ENCODE measurements around the gene CACNA1A.

CACNA1A gene

GRCh38 chr19:13503570-13504235 is 2.6 kb downstream of the CACNA1A start:
- Histone ChIP-seq H3K79me2 (ENCODE audit: low read length) (no peaks in the 10 kb centered on the region), H3K27ac (ENCODE audit: low read length) (no peak overlapping the region), H3K9me2 (replicated peaks; ENCODE audit: insufficient read depth, low read length) (no peaks in the 10 kb centered on the region), H4K20me1 (ENCODE audit: insufficient read depth, low read length) (no peaks in the 10 kb centered on the region), H3K4me1 (ENCODE audit: low read length) (no peaks in the 10 kb centered on the region), H3F3A (ENCODE audit: insufficient read depth, low read length) (no peaks in the 10 kb centered on the region), H3K9me3 (replicated peaks; ENCODE audit: insufficient read depth, low read length) (no peaks in the 10 kb centered on the region), H3K4me2 (ENCODE audit: low read depth, low read length) (no peak overlapping the region), H3K9ac (ENCODE audit: low read length) (no peak overlapping the region), H3K4me3 (ENCODE audit: low read length) (no peak overlapping the region), H2AFZ (ENCODE audit: low read length) (no peak overlapping the region), H3K36me3 (replicated peaks; ENCODE audit: insufficient read depth, low read length) (no peaks in the 10 kb centered on the region), H3K27me3 (replicated peaks; ENCODE audit: insufficient read depth, low read length) (peaks cover 90% of the 10 kb centered on the region)
- TF ChIP-seq EZH2phosphoT487 (IDR thresholded peaks at IDR 0.05; ENCODE audit: low read length) (no peak), EZH2 (optimal IDR thresholded peaks at IDR 0.05; ENCODE audit: low read depth, low read length) (no peak)
- no peak for DNase-seq

DNA sequence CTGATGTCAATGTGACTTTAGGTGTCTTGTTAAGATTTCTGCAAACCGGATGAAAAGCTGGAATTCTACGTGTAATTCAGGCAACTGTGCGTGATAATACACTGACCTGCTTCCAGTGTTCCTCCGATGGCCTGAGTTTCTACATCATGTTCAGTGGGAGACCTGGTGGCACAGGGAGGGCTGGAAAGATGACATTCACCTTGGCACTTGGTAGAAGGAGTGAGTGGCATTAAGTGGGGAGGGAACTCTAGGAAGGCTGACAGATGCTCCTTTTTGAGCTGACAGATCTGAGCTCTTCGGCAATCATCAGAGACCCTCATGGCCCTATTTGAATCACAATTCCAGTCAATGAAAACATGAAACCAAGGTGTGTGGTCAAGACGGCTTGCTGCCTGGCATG is 4.0 kb downstream of the CACNA1A start:
- no peak overlapping the region for H3K4me3 ChIP-seq (ENCODE audit: low read length)
- no peak for DNase-seq
- H4K20me1 ChIP-seq (ENCODE audit: insufficient read depth, low read length): no peaks in the 10 kb centered on the region
- H3K9me3 ChIP-seq (replicated peaks; ENCODE audit: insufficient read depth, low read length): no peaks in the 10 kb centered on the region
- no peaks in the 10 kb centered on the region for H3K4me1 ChIP-seq (ENCODE audit: low read length)
- H2AFZ ChIP-seq (ENCODE audit: low read length): no peak overlapping the region
- H3K27ac ChIP-seq (ENCODE audit: low read length): no peak overlapping the region
- no peaks in the 10 kb centered on the region for H3K9me2 ChIP-seq (replicated peaks; ENCODE audit: insufficient read depth, low read length)
- no peaks in the 10 kb centered on the region for H3K79me2 ChIP-seq (ENCODE audit: low read length)
- H3K9ac ChIP-seq (ENCODE audit: low read length): no peak overlapping the region
- no peaks in the 10 kb centered on the region for H3F3A ChIP-seq (ENCODE audit: insufficient read depth, low read length)
- H3K27me3 ChIP-seq (replicated peaks; ENCODE audit: insufficient read depth, low read length): peaks cover 87% of the 10 kb centered on the region
- TF ChIP-seq EZH2phosphoT487 (IDR thresholded peaks at IDR 0.05; ENCODE audit: low read length) (no peak), CTCF (IDR thresholded peaks at IDR 0.05; ENCODE audit: low read length) (no peak), EZH2 (optimal IDR thresholded peaks at IDR 0.05; ENCODE audit: low read depth, low read length) (no peak)
- H3K36me3 ChIP-seq (replicated peaks; ENCODE audit: insufficient read depth, low read length): no peaks in the 10 kb centered on the region
- H3K4me2 ChIP-seq (ENCODE audit: low read depth, low read length): no peak overlapping the region

DNA sequence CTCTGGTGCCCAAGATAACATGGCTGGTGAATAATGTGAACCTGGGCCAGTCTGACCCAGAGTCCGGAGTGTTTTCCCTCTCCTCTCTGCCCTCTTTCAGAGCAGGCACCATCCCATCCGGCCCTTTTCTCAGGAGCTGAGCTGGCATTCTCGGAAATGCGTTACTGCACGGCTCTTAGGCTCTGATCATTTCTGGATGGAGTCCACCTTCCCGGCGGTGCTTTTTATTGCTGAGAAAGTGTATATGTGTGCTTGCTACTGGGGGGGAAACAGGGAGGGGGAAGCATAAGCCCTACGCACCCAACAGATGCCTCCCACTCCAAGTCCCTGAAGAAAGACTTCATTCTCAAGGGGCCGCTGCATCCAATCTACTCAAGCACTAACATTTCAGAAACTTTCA is 6.6 kb downstream of the CACNA1A start:
- Histone ChIP-seq H3K9me2 (replicated peaks; ENCODE audit: insufficient read depth, low read length) (no peaks in the 10 kb centered on the region), H3K36me3 (replicated peaks; ENCODE audit: insufficient read depth, low read length) (no peaks in the 10 kb centered on the region), H3K27ac (ENCODE audit: low read length) (no peak overlapping the region), H3K4me3 (ENCODE audit: low read length) (no peak overlapping the region), H3K27me3 (replicated peaks; ENCODE audit: insufficient read depth, low read length) (peaks cover 72% of the 10 kb centered on the region), H3K9me3 (replicated peaks; ENCODE audit: insufficient read depth, low read length) (no peaks in the 10 kb centered on the region), H2AFZ (ENCODE audit: low read length) (no peak overlapping the region), H3K9ac (ENCODE audit: low read length) (no peak overlapping the region), H3K79me2 (ENCODE audit: low read length) (no peaks in the 10 kb centered on the region), H3K4me1 (ENCODE audit: low read length) (no peaks in the 10 kb centered on the region), H3K4me2 (ENCODE audit: low read depth, low read length) (no peak overlapping the region), H3F3A (ENCODE audit: insufficient read depth, low read length) (no peaks in the 10 kb centered on the region), H4K20me1 (ENCODE audit: insufficient read depth, low read length) (no peaks in the 10 kb centered on the region)
- TF ChIP-seq CTCF (IDR thresholded peaks at IDR 0.05; ENCODE audit: low read length) (no peak), EZH2 (optimal IDR thresholded peaks at IDR 0.05; ENCODE audit: low read depth, low read length) (no peak), EZH2phosphoT487 (IDR thresholded peaks at IDR 0.05; ENCODE audit: low read length) (no peak)
- no peak for DNase-seq

Data from MM.1S (cell line).